ENCODE measurements around the gene LRP1-AS.

- no peak for TF ChIP-seq NFE2L1 (CRISPR knock-in tag; IDR thresholded peaks at IDR 0.05)
- TF ChIP-seq ZBTB21 (CRISPR knock-in tag; IDR thresholded peaks at IDR 0.05; ENCODE audit: borderline replicate concordance): no peak
- TF ChIP-seq, protein P1, sequence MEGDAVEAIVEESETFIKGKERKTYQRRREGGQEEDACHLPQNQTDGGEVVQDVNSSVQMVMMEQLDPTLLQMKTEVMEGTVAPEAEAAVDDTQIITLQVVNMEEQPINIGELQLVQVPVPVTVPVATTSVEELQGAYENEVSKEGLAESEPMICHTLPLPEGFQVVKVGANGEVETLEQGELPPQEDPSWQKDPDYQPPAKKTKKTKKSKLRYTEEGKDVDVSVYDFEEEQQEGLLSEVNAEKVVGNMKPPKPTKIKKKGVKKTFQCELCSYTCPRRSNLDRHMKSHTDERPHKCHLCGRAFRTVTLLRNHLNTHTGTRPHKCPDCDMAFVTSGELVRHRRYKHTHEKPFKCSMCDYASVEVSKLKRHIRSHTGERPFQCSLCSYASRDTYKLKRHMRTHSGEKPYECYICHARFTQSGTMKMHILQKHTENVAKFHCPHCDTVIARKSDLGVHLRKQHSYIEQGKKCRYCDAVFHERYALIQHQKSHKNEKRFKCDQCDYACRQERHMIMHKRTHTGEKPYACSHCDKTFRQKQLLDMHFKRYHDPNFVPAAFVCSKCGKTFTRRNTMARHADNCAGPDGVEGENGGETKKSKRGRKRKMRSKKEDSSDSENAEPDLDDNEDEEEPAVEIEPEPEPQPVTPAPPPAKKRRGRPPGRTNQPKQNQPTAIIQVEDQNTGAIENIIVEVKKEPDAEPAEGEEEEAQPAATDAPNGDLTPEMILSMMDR (IDR thresholded peaks at IDR 0.05): no peak
- no peak for TF ChIP-seq E2F1 (CRISPR knock-in tag; IDR thresholded peaks at IDR 0.05)
- no peak for TF ChIP-seq ZNF121 (CRISPR knock-in tag; IDR thresholded peaks at IDR 0.05)
- TF ChIP-seq FOXK1 (CRISPR knock-in tag; IDR thresholded peaks at IDR 0.05): no peak
- TF ChIP-seq, protein P2, sequence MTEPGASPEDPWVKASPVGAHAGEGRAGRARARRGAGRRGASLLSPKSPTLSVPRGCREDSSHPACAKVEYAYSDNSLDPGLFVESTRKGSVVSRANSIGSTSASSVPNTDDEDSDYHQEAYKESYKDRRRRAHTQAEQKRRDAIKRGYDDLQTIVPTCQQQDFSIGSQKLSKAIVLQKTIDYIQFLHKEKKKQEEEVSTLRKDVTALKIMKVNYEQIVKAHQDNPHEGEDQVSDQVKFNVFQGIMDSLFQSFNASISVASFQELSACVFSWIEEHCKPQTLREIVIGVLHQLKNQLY (CRISPR knock-in tag; IDR thresholded peaks at IDR 0.05): no peak
- TF ChIP-seq STAT6 (CRISPR knock-in tag; conservative IDR thresholded peaks at IDR 0.05; ENCODE audit: low read depth): no peak
Observed at GRCh38 chr12:57168058-57168457, 20.6 kb upstream of the LRP1-AS start.

Measured in WTC11 (cell line).